Astrocyte of the cerebellum (primary cell): ENCODE results near the gene IDNK.

Experiments
- DNase-seq: peaks from one replicate; pipeline ENCODE4 v3.0.0-alpha.2; 2011; ENCODE audit warnings: low read depth
- H3K4me3 ChIP-seq: 2 replicates; pipeline ENCODE4 v1.5.1; 2011; ENCODE audit warnings: mild to moderate bottlenecking, low read depth, low read length, moderate library complexity
- in situ Hi-C: cut with HindIII; loops from 2 replicates; pipeline ENCODE4 v1.10.0; 2017; ENCODE audit warnings: low sequenced_read_pairs
- TF ChIP-seq, protein P1 (sequence below): IDR thresholded peaks from 2 replicates; pipeline ENCODE4 v1.5.1; 2012; ENCODE audit warnings: low read length, low read depth, moderate library complexity, mild to moderate bottlenecking; ENCODE audit errors: missing control alignments

The IDNK gene

DNA sequence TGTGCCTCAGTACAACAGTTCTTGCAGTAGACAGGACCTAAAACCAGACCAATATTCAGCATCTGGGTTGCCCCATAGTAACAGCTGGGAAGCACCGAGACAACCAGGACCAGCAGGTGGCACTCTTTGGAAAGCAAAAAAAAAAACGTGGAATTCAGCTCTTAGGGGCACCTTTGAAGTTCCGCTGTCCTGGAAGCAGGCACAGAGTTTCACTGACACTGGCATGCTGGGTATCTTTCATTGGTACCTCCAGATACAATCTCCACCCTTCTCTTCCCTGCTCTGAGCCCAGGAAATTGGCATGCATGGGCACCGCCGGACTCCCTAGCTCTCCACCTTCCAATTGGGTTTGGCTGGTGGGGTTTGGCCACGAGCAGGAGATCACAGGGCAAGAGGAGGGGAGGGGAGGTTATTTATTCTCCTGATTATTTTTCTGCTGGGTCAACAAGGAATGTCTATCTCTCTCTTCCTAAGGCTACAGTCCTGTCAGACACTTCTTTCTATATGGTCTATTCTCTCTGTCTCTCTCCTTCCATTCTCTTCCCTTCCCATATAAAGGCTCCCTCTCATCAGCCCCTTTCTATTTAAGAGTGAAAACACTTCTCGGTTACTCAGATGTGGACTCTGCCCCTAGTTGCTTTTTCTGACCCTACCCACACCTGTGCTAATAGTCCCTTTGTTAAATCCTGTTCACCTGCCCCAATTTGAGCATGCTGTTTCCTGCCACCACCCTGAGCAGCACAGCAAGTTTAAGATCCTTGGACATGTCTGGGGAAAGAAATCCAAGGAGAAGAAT lies 1.9 kb upstream of the IDNK start:
- peak; percentile 12 for DNase-seq
- in situ Hi-C loops = no loop called here
- TF ChIP-seq, protein P1, sequence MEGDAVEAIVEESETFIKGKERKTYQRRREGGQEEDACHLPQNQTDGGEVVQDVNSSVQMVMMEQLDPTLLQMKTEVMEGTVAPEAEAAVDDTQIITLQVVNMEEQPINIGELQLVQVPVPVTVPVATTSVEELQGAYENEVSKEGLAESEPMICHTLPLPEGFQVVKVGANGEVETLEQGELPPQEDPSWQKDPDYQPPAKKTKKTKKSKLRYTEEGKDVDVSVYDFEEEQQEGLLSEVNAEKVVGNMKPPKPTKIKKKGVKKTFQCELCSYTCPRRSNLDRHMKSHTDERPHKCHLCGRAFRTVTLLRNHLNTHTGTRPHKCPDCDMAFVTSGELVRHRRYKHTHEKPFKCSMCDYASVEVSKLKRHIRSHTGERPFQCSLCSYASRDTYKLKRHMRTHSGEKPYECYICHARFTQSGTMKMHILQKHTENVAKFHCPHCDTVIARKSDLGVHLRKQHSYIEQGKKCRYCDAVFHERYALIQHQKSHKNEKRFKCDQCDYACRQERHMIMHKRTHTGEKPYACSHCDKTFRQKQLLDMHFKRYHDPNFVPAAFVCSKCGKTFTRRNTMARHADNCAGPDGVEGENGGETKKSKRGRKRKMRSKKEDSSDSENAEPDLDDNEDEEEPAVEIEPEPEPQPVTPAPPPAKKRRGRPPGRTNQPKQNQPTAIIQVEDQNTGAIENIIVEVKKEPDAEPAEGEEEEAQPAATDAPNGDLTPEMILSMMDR = peak; percentile 73
- no peak overlapping the region for H3K4me3 ChIP-seq

DNA sequence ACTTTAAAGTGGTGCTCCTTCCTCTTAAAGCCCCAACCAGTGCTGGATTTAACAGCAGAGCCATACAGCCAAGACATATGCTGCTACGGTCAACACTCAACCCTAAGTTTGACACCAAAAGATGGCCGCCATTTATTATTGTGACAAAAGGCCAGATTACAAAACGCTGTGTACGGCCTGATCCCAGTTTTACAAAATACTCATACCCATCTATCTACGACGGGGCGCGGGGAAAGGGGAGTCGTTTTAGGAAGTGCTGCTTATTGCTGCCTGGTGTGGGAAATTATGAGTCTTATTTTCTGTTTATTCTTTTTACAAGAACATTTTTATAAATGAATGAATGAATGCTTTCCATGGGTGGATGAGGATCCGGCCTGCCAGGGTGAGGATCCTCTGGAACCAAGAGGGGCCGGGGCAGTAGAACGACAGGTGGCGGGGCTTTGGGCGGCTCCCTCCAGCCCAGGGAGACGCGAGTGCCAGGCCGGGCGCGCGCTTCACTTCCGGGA lies 457 bp upstream of the IDNK start:
- peak overlapping the region; percentile 63 for H3K4me3 ChIP-seq
- in situ Hi-C loops = no loop called here
- TF ChIP-seq, protein P1 = no peak
- DNase-seq = no peak

- TF ChIP-seq, protein P1 = no peak
- in situ Hi-C loops = no loop called here
- DNase-seq = no peak
- H3K4me3 ChIP-seq = peak overlapping the region; percentile 63
Measured at GRCh38 chr9:83623679-83624076, 735 bp downstream of the IDNK start.

DNA sequence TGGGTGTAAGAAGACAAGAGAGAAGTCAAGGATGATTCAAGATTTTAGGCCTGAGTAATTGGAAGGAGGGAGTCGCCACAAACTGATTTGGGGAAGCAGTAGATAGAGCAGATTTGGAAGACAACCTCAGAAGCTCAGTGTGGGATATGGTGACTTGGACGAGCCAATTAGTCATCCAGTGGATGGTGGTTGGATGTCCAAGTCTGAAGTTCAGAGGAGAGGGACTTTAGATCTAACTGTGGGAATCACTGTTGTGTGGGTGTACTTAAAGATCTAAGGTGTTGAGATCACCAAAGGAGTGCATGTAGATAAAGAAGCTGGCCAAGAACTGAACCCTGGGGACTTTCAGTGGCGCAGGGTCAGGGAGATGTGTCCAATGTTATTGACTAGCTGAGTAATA lies 2.2 kb downstream of the IDNK start:
- H3K4me3 ChIP-seq = no peak overlapping the region
- in situ Hi-C loops = no loop called here
- DNase-seq = no peak
- TF ChIP-seq, protein P1 = no peak

GRCh38 chr9:83628540-83628939 lies 5.6 kb downstream of the IDNK start:
- in situ Hi-C loops = no loop called here
- no peak for DNase-seq
- TF ChIP-seq, protein P1 = no peak
- no peak overlapping the region for H3K4me3 ChIP-seq

GRCh38 chr9:83629433-83630104 lies 6.6 kb downstream of the IDNK start:
- no peak overlapping the region for H3K4me3 ChIP-seq
- in situ Hi-C loops = no loop called here
- TF ChIP-seq, protein P1 = no peak
- no peak for DNase-seq
